Measurements from ENCODE around the gene SCFD2. TPM values are rescaled to one million over a fixed set of nuclear protein-coding genes. Genes with fewer than 3 reads are reported as not detected.
"Not testable (repeated sequence)": the region's sequence is repeated elsewhere in the genome, so short reads cannot be mapped to it uniquely, and the experiment has no call there.

Gene SCFD2
- total RNA-seq, 1 experiment from 2014 or later = 13.5 TPM

GRCh38 chr4:53361451-53361850 is 4.4 kb downstream of the SCFD2 start:
- H3K36me3 ChIP-seq (replicated peaks; ENCODE audit: control insufficient read depth, insufficient read depth, low read length) = no peaks in the 10 kb centered on the region
- no peaks in the 10 kb centered on the region for H3K27me3 ChIP-seq (ENCODE audit: control insufficient read depth, insufficient read depth, low read length)
- no peak for DNase-seq
- H3K4me3 ChIP-seq (ENCODE audit: insufficient read depth, low read depth, low read length) = no peak overlapping the region

- no peaks in the 10 kb centered on the region for H3K36me3 ChIP-seq (replicated peaks; ENCODE audit: control insufficient read depth, insufficient read depth, low read length)
- no peak overlapping the region for H3K4me3 ChIP-seq (ENCODE audit: insufficient read depth, low read depth, low read length)
- no peaks in the 10 kb centered on the region for H3K27me3 ChIP-seq (ENCODE audit: control insufficient read depth, insufficient read depth, low read length)
- no peak for DNase-seq
Observed at GRCh38 chr4:53355930-53356521, 9.8 kb downstream of the SCFD2 start.

- H3K27me3 ChIP-seq (ENCODE audit: control insufficient read depth, insufficient read depth, low read length) = no peaks in the 10 kb centered on the region
- no peak for DNase-seq
- H3K36me3 ChIP-seq (replicated peaks; ENCODE audit: control insufficient read depth, insufficient read depth, low read length) = no peaks in the 10 kb centered on the region
- no peak overlapping the region for H3K4me3 ChIP-seq (ENCODE audit: insufficient read depth, low read depth, low read length)
Observed at GRCh38 chr4:53354012-53354722, 11.7 kb downstream of the SCFD2 start.

GRCh38 chr4:53349091-53349491 is 16.8 kb downstream of the SCFD2 start:
- H3K27me3 ChIP-seq (ENCODE audit: control insufficient read depth, insufficient read depth, low read length) = no peaks in the 10 kb centered on the region
- no peaks in the 10 kb centered on the region for H3K36me3 ChIP-seq (replicated peaks; ENCODE audit: control insufficient read depth, insufficient read depth, low read length)
- no peak for DNase-seq
- H3K4me3 ChIP-seq (ENCODE audit: insufficient read depth, low read depth, low read length) = no peak overlapping the region

GRCh38 chr4:53348046-53348445 is 17.8 kb downstream of the SCFD2 start:
- Histone ChIP-seq H3K36me3 (replicated peaks; ENCODE audit: control insufficient read depth, insufficient read depth, low read length) (no peaks in the 10 kb centered on the region), H3K27me3 (ENCODE audit: control insufficient read depth, insufficient read depth, low read length) (no peaks in the 10 kb centered on the region)
- no peak for DNase-seq

GRCh38 chr4:53346920-53347852 is 18.7 kb downstream of the SCFD2 start:
- H3K27me3 ChIP-seq (ENCODE audit: control insufficient read depth, insufficient read depth, low read length) = no peaks in the 10 kb centered on the region
- no peaks in the 10 kb centered on the region for H3K36me3 ChIP-seq (replicated peaks; ENCODE audit: control insufficient read depth, insufficient read depth, low read length)
- no peak overlapping the region for H3K4me3 ChIP-seq (ENCODE audit: insufficient read depth, low read depth, low read length)
- DNase-seq = no peak

More at GRCh38 chr4:53348046-53348445, 17.8 kb downstream of the SCFD2 start:
- H3K4me3 ChIP-seq (ENCODE audit: insufficient read depth, low read depth, low read length) = no peak overlapping the region

- not testable (repeated sequence) for DNase-seq; H3K36me3 ChIP-seq (replicated peaks; ENCODE audit: control insufficient read depth, insufficient read depth, low read length); H3K4me3 ChIP-seq (ENCODE audit: insufficient read depth, low read depth, low read length); H3K27me3 ChIP-seq (ENCODE audit: control insufficient read depth, insufficient read depth, low read length)
Observed at GRCh38 chr4:53346392-53346791, 19.5 kb downstream of the SCFD2 start.

- not testable (repeated sequence) for H3K36me3 ChIP-seq (replicated peaks; ENCODE audit: control insufficient read depth, insufficient read depth, low read length); H3K4me3 ChIP-seq (ENCODE audit: insufficient read depth, low read depth, low read length)
Observed at GRCh38 chr4:53340145-53340544, 25.7 kb downstream of the SCFD2 start.

GRCh38 chr4:53334916-53335315 is 30.9 kb downstream of the SCFD2 start:
- not testable (repeated sequence) for DNase-seq; H3K4me3 ChIP-seq (ENCODE audit: insufficient read depth, low read depth, low read length); H3K36me3 ChIP-seq (replicated peaks; ENCODE audit: control insufficient read depth, insufficient read depth, low read length); H3K27me3 ChIP-seq (ENCODE audit: control insufficient read depth, insufficient read depth, low read length)

More at GRCh38 chr4:53340145-53340544, 25.7 kb downstream of the SCFD2 start:
- H3K27me3 ChIP-seq (ENCODE audit: control insufficient read depth, insufficient read depth, low read length); DNase-seq: not testable (repeated sequence)

GRCh38 chr4:53326535-53326934 is 39.3 kb downstream of the SCFD2 start:
- Histone ChIP-seq H3K4me3 (ENCODE audit: insufficient read depth, low read depth, low read length) (no peak overlapping the region), H3K27me3 (ENCODE audit: control insufficient read depth, insufficient read depth, low read length) (no peaks in the 10 kb centered on the region), H3K36me3 (replicated peaks; ENCODE audit: control insufficient read depth, insufficient read depth, low read length) (no peaks in the 10 kb centered on the region)
- no peak for DNase-seq

GRCh38 chr4:53322696-53323095 is 43.2 kb downstream of the SCFD2 start:
- DNase-seq = no peak

GRCh38 chr4:53321984-53322289 is 43.9 kb downstream of the SCFD2 start:
- Histone ChIP-seq H3K36me3 (replicated peaks; ENCODE audit: control insufficient read depth, insufficient read depth, low read length) (no peaks in the 10 kb centered on the region), H3K27me3 (ENCODE audit: control insufficient read depth, insufficient read depth, low read length) (no peaks in the 10 kb centered on the region), H3K4me3 (ENCODE audit: insufficient read depth, low read depth, low read length) (no peak overlapping the region)
- no peak for DNase-seq

More at GRCh38 chr4:53322696-53323095, 43.2 kb downstream of the SCFD2 start:
- Histone ChIP-seq H3K27me3 (ENCODE audit: control insufficient read depth, insufficient read depth, low read length) (no peaks in the 10 kb centered on the region), H3K4me3 (ENCODE audit: insufficient read depth, low read depth, low read length) (no peak overlapping the region), H3K36me3 (replicated peaks; ENCODE audit: control insufficient read depth, insufficient read depth, low read length) (no peaks in the 10 kb centered on the region)

- DNase-seq = no peak
- Histone ChIP-seq H3K36me3 (replicated peaks; ENCODE audit: control insufficient read depth, insufficient read depth, low read length) (no peaks in the 10 kb centered on the region), H3K4me3 (ENCODE audit: insufficient read depth, low read depth, low read length) (no peak overlapping the region), H3K27me3 (ENCODE audit: control insufficient read depth, insufficient read depth, low read length) (no peaks in the 10 kb centered on the region)
Observed at GRCh38 chr4:53321151-53321983, 44.5 kb downstream of the SCFD2 start.

- no peak overlapping the region for H3K4me3 ChIP-seq (ENCODE audit: insufficient read depth, low read depth, low read length)
- DNase-seq = no peak
- no peaks in the 10 kb centered on the region for H3K27me3 ChIP-seq (ENCODE audit: control insufficient read depth, insufficient read depth, low read length)
- H3K36me3 ChIP-seq (replicated peaks; ENCODE audit: control insufficient read depth, insufficient read depth, low read length) = no peaks in the 10 kb centered on the region
Observed at GRCh38 chr4:53315300-53315699, 50.6 kb downstream of the SCFD2 start.
